HL-60/S4 (cell line): ENCODE data around the gene NINJ1.

Source experiments
- in situ Hi-C: fragments of 300-500 bp; cut with MboI; formaldehyde crosslinking; loops from 2 replicates; pipeline ENCODE4 v1.14.3; 2022; ENCODE audit warnings: low sequenced_read_pairs

The NINJ1 gene

DNA sequence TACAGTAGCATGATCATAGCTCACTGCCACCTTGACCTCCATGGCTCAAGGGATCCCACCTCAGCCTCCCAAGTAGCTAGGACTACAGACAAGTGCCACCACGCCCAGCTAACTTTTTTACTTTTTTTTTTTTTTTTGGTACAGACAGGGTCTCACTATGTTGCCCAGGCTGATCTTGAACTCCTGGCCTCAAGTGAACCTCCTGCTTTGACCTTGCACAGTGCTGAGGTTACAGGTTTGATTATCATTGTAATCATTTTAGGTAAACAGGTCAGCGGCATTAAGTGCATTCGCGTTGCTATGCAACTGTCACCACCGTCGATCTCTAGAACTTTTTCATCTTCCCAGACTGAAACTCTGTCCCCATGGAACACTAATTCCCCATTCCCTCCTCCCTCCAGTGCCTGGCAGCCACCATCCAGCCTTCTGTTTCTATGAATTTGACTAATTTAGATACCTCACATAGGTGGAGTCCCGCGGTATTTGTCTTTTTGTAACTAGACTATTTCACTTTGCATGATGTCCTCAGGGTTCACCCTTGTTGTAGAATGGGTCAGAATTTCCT is 43.9 kb downstream of the NINJ1 start:
- in situ Hi-C loops: no loop called here

DNA sequence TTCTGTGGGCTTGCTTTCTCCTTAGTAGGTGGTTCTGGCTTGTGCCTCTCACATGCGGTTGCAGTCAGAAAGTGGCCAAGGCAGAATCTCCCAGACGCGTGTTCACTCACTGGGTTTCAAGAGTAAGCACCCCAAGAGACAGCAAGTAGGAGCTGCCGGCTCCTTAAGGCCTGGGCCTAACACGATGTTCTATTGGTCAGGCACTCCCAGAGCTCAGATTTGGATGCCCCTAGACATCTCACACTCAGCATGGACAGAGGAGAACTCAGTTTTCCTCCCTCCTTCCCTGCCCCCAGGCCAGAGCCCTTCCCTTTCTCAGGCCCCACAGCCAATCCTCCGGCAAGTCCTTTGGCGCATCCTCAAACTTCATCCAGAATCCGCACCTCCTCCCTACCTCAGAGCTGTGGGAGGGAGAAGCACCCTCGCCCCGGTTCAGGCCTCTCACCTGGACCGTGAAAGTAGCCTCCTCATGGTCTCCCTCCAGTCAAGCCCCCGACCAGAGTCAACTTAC is 44.5 kb downstream of the NINJ1 start:
- in situ Hi-C loops: no loop called here

DNA sequence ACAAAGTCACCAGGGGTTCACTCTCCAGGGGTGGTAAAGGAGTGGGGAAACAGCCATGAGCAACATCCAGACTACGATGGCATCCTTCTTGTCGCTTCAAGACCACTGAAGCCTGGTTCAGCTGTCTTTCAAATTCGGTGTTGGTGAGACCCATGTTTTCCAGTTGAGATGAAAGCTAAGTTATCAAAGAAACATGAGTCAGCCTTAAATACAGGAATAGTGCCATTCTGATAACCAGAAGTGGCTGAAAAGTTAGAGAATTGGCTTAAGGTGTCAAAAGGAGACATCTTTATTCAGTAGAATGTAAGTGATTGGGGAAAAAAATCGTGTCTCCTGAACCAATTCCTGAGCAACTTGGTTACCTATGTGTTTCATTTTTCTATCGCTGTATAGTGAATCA is 45.0 kb downstream of the NINJ1 start:
- in situ Hi-C loops: no loop called here

DNA sequence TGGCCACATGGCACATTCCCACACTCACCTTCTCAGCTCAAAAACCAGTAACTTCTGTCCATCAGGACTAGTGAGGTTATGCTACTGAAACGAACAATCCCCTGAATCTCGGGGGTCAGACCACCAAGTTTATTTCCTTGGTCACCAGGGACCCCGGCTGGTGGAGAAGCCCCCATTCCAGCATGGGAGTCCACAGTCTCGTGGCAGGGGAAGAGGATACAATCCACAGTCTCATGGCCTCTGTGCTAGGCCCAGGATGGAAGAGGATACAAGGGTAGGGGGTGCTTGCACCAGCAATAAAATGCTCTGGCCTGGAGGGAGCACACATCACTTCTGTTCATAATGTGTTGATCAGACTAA is 45.4 kb downstream of the NINJ1 start:
- in situ Hi-C loops: no loop called here

DNA sequence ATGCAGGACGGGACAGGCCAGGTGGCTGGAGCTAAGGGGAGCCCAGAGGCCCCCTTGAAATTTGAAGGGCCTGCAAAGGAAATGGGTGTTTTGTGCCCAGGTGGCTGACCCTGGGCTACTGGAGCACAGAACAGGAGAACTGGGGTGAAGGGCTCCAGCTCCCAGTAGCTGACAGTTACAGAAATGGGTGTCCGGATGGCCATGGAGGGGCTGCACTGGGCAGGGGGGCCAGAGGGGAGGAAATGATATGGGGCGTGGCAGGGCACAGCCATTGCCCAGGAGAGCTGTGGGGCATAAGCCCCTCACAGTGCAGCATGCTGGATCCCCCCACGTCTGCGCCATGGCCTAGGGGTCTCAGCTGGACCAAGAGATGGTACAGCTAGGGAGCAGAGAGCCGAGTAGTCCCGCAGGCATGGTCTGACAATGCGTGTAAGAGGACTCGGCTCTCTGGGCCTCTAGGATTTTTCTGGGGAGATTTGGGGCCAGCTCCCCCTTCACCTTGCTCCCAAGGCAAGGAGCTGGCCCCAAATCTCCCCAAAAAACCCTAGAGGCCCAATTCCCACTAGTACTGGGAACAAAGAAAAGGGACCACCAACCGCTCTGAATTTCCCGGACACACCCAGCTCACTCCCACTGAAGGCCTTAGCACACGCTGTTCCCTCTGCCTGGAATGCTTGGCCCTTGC is 45.9 kb downstream of the NINJ1 start:
- in situ Hi-C loops: no loop called here

DNA sequence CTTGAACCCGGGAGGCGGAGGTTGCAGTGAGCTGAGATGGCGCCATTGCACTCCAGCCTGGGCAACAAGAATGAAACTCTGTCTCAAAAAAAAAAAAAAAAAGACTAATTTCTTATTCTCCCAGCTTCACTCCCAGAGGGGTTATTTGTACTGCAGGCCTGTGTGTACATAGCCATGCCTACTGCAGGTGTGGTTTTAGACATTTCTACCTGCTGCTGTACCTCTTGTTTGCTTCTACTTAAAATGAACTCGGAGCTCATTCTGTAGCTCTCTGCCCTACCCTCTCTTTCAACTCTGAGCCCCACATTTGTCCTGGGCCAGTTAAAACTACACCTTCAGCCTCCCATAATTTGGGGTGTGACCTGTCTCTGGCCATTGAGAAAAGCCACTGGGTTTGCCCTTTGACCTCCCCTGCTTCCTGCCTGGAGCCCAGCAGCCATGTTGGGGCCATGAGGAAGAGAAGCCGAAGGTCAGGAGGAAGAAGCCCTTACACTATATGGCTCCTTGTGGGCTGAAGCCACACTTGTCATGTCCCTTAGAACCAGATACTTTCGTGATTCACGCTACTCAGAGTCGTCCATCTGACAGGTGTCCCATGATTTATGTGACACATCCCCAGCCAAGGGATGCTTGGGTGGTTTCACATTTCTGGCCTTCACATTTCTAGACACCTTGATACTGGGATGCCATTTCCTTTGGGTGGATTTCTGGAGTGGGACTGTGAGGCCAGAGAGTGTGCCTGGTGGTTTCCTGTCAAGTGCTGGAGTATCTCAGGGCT is 47.4 kb downstream of the NINJ1 start:
- in situ Hi-C loops: no loop called here

DNA sequence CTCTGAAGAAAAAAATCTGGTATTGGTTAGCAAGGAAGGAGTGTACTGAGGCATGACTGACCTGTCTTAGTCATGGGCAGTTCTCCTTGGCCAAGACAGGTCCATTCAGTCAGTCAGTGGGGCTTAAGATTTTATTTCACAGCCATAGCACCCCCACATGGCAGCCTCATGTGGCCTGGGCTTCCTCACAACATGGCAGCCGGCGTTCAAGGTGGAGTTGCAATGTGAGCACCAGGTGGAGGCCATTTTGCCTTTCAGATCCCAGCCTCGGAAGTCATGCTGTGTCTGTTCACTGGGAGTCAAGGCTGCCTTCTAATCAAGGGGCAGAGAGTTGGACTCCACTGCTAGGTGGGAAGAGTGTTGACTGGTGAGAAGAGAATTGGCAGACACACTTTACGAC is 48.4 kb downstream of the NINJ1 start:
- in situ Hi-C loops: no loop called here

DNA sequence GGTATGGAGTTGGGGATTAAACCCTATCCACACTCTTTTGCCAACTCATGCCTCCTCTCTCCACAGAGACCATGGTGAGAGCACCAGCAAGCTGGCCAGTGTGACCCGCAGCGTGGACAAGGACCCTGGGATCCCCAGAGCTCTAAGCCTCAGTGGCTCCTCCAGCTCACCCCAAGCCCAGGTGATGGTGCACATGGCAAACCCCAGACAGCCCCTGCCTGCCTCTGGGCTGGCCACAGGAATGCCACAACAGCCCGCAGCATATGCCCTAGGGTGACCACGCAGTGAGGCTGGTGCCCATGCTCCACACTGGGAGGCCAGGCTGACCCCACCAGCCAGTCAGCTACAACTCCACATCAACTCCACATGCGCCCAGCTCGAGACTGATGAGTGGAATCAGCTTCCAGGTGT is 49.6 kb downstream of the NINJ1 start:
- in situ Hi-C loops: no loop called here

DNA sequence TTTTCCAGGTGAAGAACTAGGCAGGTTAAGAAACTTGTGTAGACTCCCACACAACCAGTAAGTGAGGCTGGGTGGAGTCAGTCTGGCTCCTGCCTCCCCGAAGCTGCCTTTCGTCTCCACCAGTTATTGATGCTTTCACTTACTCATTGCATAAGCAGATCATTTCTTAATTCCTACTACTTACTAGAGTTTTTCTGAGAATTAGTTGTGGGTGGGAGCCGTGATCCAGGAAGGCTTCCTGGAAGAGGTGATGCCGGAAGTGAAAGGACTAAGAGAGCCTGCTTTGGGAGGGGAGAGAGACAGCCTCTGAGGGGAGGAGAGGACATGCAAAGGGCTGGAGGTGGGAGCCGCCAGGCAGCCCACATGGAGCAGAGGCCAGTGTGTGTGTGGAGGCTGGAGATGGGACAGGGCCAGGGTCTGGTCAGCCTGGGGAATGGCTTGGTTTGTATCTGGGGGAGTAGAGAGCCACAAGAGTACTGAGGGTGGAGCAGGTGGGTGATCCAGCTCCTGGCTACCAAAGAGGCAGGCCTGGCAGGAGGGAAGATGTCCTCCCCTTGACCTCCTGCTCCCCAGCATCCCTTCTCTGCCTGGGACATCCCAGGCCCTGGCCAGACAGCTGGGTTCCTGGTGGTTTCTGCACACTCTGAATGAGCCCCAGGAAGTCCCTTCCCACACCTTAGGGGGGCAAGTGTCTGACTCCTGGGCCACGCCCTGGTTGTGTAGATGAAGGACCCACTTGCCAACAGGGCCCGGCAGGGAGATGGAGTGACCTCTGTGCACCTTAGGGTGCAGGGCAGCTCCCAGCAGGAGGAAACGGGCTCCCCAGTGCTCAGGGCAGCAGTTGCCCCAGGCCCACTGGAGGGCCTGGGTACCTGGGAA is 50.2 kb downstream of the NINJ1 start:
- in situ Hi-C loops: no loop called here

DNA sequence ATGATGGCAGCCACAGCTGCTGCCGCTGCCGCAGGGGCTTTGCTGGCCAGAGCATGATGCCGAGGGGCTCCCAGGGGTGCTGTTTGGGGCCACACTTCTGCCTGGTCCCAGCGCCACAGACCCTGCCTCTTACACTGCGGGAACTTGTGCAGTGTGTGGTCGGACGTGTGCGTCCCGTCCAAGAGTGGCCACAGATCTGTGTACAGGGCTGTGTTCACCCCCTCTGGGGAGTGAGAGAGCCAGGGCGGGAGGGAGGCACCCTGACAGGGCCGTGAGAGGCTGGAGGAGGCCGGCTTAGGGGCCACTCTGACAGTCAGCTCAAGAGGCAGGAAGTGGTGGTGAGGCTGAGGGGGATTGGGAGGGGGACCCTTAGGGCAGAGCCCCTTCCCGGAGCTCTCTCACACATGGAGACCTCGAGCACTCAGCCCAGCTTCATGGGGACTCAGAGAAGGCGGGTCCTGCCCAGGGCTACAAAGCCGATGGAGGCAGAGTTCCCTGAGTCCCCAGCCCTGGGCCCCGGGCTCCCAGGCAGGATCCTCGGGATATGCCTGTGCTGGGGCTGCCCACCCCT is 51.1 kb downstream of the NINJ1 start:
- in situ Hi-C loops: no loop called here

DNA sequence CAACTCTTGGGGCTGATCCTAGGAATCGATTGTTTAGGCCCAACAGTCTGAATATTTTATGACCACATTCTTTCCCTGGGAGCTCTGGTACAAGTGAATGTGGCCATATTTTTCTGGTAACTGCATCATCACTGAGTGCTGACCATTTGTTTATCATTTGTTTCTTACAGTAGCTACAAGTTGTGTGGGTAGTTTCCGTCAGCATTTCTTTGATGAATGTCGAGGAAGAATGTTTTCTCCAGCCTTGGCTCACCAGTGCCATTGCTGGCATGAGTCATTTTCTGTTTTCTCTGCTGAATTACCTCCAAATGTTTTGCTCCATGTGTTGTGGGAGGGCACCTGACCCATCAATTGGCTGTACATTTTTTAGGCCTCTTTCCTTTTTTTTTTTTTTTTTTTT is 52.1 kb downstream of the NINJ1 start:
- in situ Hi-C loops: no loop called here

DNA sequence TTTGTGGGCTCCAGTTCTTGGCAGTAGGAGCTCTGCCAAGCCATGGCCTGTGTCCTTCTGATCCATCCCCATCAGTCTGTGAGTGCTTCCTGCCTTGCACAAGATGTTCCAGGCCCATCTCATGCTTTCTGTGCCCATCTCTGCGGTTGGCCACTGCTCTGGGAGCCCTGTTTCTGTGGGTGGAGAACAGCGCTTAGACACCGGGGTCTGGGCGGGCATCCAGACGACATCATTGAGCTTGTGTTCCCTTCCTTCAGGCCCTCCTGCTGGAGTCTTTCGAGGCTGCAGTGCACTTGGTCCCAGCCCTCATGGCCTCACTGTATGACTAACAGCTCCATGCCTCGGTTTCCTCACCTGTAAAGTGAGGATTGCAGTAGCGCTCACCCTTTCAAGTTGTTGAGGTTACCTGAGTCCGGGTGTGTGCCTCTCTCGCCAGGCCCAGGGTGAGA is 52.9 kb downstream of the NINJ1 start:
- in situ Hi-C loops: no loop called here

DNA sequence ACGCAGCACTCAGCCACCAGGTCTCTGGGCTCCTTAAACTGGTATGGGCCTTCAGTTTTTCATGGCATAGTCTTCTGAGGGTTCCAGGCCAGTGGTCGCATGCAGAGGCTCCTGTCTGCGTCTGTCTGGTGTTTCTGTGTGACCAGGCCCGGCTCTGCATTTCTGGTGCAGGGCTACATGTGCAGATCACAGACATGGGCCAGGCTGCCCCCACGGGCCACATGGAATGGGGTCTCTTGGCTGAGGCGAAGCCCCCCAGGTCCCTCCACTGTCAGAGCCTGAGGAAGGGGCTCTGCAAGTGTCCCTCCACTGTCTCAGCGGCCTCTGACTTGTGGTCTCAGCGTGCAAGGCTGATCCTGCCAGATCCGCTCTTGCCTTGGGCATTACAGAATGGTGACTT is 53.6 kb downstream of the NINJ1 start:
- in situ Hi-C loops: no loop called here

DNA sequence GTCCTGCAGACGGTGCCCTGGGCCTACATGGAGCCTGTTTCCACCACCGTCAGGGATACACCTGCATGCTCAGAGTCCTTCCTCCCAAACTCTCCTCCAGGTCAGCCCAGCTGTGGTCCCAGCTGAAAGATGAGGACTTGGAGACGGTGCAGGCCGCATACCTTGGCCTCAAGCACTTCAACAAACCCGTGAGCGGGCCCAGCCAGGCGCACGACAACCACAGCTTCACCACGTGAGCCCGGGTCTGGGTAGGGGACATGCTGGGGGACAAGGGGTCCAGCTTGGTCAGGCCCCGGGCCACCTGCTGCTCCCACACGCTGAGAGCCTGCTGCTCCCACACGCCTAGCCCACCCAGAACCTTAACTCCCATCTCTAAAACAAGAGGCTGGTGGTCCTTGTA is 54.7 kb downstream of the NINJ1 start:
- in situ Hi-C loops: no loop called here

DNA sequence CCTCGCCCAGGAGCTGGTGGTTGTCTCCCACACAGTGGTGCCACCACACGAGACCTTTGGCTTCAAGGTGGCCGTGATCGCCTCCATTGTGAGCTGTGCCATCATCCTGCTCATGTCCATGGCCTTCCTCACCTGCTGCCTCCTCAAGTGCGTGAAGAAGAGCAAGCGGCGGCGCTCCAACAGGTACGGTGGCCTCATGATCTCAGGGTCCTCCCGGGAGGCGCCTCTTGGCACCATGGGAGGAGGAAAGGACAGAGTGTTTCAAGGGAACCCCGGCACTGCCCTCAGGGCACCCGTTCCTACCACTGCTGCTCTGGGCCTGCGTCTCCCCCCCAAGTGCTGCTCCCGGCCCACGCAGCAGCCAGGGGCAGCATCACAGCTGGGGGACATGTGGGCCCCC is 56.2 kb downstream of the NINJ1 start:
- in situ Hi-C loops: no loop called here

DNA sequence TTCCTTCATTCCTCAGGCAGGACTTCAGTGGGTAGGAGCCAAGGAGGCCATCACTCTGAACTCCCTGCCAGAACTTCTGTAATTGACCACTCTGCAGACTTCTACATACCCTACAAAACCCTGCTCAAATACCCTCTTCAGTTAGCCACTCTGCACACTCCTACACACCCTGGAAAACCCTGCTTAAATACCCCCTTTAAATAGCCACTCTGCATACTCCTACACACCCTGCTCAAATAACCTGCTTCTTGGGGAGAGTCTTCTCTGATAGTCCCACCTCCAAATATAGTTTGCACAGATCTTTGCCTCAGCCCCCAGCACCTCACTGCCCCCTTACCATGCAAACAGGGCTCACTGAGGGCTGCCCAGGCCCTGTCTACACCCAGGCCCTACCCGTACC is 56.7 kb downstream of the NINJ1 start:
- in situ Hi-C loops: no loop called here

DNA sequence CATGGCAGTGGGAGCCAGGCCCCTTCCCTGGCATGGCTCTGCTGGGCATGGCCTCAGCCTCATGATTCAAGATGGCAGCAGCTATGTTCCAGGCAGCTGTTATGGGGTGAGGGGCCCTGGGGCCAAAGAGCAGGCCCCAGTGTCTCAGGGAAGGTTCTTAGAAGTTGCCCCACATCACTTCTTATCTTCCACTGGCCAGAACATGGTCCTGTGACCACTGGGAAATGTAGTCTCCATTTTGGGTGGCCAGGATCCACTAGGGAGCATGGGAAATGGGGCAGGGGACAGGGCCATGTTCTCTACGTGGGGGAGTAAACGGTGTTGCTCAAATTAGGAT is 57.3 kb downstream of the NINJ1 start:
- in situ Hi-C loops: no loop called here

DNA sequence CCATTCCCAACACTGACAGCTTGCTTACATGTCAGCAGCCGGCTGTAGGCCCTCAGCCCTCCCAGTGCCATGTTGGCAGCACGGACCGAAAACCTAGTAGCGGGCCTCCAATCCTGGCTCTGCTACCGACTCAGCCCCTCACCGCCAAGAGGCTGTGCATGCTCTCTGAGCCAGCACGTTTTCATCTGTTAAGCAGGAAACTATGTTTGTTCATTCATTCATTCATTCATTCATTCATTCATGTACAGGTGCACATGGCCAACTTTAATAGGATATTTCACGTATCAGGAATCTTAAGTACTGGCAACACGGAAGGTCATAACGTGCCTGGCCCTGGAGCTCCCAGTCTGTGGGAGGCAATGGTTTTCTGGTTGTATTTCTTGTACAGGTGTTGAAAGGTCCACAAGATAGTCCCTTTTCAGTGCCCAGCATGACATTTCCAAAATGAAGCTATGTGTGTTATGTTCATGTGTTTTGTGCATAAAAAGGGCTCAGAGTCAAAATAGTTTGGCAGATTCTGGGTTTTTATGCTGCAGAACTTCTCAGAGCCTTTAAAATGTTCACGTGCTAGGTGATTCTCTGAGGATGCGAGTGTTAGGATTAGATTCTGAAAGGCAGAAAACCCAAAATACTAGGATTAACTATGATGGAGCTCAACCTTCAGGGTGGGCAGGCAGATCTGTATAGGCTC is 57.8 kb downstream of the NINJ1 start:
- in situ Hi-C loops: no loop called here

DNA sequence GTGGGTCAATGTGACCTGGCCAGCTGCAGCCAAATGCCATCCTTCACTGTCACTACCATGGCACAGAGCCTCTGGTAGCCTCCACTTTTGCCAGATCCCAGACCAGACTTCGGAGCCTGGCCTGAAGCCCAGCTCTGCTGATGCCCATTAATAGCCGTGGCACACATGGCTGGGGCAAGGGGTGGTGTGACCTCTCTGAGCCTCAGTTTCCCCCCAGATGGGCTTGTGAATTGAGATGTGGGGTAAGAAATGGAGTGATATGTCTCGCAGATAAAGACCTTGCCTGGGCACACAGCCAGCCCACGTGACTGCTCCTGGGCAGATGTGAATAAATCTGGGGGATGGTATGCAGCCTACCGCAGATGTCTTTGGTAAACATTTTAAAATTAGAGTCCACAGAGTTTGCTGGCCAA is 61.7 kb downstream of the NINJ1 start:
- in situ Hi-C loops: no loop called here
